GM12875 (cell line): ENCODE data around the gene KRT4.

ENCODE experiments used
- H3K4me3 ChIP-seq: one replicate; pipeline ENCODE4 v1.5.1; 2011; ENCODE audit warnings: low read depth, low read length, control low read depth
- CTCF ChIP-seq: IDR thresholded peaks from 2 replicates; pipeline ENCODE4 v1.5.1; 2011; ENCODE audit warnings: low read depth, mild to moderate bottlenecking, control low read depth, inconsistent platforms, low read length, moderate library complexity, borderline replicate concordance; ENCODE audit not compliant: insufficient read depth

KRT4 gene

DNA sequence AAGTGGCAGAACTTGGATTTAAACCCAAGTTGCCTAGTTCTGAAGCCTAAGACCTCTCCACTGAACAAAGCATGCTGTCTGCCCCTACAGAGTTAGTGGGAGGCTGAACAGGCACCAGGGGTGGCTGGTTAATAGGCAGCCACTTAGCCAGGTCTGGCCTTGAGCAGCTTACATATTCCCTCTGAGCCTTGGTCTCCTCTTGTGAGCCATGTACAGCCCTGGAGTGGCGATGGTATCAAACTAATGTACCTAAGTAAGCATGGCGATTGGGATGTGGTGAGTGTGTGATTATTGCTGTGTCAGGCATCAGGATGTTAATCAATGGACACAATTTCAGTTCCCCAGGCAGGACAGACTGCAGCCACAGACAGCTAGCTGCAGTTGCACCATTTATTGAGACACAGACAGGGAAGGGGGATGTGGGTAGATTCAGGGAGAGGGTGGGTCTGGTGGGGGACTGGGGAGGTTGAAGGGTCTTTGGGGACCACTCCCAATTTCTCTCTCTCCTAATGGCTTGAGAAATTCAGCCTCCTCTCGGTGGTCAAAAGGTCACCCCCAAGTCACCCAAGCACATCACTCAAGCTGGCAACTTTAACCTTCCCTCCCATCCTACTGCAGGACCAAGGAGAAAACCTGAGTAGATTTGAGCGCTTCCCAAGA lies 7.3 kb upstream of the KRT4 start:
- H3K4me3 ChIP-seq: no peak overlapping the region
- TF ChIP-seq CTCF: no peak

DNA sequence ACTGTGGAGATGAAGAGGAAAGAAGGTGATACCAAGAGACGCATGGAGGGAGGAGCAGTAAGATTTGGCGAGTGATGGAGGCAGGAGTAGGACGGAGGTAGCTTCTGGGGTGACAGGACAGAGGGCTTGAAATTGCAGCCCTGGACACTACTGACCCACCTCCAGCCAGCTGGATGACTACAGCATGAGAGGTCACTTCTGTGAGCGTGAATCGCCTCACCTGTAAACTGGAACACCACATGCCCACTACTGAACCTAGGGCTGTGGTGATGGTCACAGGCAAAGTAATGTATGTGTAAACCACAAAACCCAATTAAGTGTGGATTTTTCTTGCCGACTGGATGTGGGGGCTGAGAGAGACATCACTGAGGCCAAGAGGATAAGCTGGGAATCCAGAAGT lies 6.6 kb upstream of the KRT4 start:
- TF ChIP-seq CTCF: no peak
- H3K4me3 ChIP-seq: no peak overlapping the region

GRCh38 chr12:52819731-52820510 lies 6.0 kb upstream of the KRT4 start:
- no peak overlapping the region for H3K4me3 ChIP-seq
- no peak for TF ChIP-seq CTCF

DNA sequence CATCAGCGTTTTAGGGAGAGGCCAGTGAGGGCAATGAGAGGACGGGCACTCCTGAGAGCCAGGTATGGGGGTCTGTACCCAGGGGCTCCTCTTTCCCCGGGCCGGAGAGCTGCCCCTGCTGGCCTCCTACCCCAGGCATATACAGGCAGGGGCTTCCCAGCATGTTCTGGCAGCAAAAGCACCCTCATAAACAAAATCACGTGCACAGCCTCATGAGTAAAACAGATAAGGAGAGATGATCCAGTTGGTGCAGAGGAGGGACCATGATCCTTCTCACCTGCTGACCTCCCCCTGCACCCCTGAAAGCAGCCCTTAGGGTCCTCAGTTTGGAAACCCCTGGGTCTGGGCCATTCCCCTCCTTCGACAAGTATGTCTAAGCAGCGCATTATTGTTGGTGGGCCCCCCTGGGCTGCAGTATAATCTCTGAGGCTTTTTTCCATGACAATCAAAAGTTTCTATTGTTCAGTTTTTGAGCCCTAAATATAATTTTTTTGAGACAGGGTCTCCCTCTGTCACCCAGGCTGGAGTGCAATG lies 5.0 kb upstream of the KRT4 start:
- H3K4me3 ChIP-seq: no peak overlapping the region
- no peak for TF ChIP-seq CTCF

DNA sequence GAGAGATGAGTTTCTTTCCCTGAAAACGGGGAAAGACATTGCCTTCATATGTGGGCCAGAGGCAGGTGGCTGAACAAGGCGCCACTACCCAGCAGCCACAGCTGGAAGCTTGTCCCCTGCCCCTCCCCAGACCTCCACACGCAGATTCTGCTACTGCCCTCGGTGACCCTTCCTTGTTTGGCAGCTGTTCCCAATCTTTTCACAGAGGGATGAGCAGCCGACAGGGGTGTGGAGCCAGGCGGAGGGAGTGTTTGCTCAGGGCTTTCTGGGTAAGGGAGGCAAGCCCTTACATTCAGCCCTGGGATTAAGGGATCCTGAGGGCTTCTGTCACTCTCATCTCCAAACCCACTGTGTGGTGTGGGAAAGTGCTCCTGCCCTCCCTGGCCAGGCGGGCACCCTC lies 4.5 kb upstream of the KRT4 start:
- no peak for TF ChIP-seq CTCF
- no peak overlapping the region for H3K4me3 ChIP-seq

GRCh38 chr12:52817699-52818238 lies 3.9 kb upstream of the KRT4 start:
- no peak for TF ChIP-seq CTCF
- no peak overlapping the region for H3K4me3 ChIP-seq
